Vagina (tissue), 2 donors: Measurements from ENCODE around the gene ETDA.

Experiments used
- POLR2AphosphoS5 ChIP-seq, 2 donors: sonication (generic); formaldehyde crosslinking; IDR thresholded peaks; one replicate each; pipeline ENCODE4 v1.9.0; 2017; ENCODE audit warnings: antibody characterized with exemption in 2 of 2, mild to moderate bottlenecking in 2 of 2, low read depth in 1 of 2; ENCODE audit not compliant: insufficient read depth in 1 of 2
- TF ChIP-seq, protein P1 (sequence below), 3 experiments: fragments of 450-650 bp in 2 of 3; fragments of 200-600 bp in 1 of 3; sonication (generic) in 1 of 3; IDR thresholded peaks; one replicate each; pipeline ENCODE4 v1.5.1; 2017 to 2019; ENCODE audit warnings: antibody characterized with exemption in 3 of 3, mild to moderate bottlenecking in 2 of 3, moderate library complexity in 2 of 3

GRCh38 chrX:135287266-135287823 lies 35.5 kb downstream of the ETDA start:
- TF ChIP-seq, protein P1, sequence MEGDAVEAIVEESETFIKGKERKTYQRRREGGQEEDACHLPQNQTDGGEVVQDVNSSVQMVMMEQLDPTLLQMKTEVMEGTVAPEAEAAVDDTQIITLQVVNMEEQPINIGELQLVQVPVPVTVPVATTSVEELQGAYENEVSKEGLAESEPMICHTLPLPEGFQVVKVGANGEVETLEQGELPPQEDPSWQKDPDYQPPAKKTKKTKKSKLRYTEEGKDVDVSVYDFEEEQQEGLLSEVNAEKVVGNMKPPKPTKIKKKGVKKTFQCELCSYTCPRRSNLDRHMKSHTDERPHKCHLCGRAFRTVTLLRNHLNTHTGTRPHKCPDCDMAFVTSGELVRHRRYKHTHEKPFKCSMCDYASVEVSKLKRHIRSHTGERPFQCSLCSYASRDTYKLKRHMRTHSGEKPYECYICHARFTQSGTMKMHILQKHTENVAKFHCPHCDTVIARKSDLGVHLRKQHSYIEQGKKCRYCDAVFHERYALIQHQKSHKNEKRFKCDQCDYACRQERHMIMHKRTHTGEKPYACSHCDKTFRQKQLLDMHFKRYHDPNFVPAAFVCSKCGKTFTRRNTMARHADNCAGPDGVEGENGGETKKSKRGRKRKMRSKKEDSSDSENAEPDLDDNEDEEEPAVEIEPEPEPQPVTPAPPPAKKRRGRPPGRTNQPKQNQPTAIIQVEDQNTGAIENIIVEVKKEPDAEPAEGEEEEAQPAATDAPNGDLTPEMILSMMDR (IDR thresholded peaks at IDR 0.05): no peak
- no peak for TF ChIP-seq POLR2AphosphoS5 (IDR thresholded peaks at IDR 0.05; ENCODE audit: insufficient read depth in 1 of 2, low read depth in 1 of 2)
